HG03342 (cell line): ENCODE measurements around the gene GINS1.
"Not testable (repeated sequence)": the region's sequence is repeated elsewhere in the genome, so short reads cannot be mapped to it uniquely, and the experiment has no call there.

Experiments used
- ATAC-seq: cut with Tn5 transposase; IDR thresholded peaks from one replicate; pipeline ENCODE4 v1.9.1; 2021; ENCODE audit warnings: mild to moderate bottlenecking, moderate library complexity; ENCODE audit not compliant: unreplicated experiment

The GINS1 gene

DNA sequence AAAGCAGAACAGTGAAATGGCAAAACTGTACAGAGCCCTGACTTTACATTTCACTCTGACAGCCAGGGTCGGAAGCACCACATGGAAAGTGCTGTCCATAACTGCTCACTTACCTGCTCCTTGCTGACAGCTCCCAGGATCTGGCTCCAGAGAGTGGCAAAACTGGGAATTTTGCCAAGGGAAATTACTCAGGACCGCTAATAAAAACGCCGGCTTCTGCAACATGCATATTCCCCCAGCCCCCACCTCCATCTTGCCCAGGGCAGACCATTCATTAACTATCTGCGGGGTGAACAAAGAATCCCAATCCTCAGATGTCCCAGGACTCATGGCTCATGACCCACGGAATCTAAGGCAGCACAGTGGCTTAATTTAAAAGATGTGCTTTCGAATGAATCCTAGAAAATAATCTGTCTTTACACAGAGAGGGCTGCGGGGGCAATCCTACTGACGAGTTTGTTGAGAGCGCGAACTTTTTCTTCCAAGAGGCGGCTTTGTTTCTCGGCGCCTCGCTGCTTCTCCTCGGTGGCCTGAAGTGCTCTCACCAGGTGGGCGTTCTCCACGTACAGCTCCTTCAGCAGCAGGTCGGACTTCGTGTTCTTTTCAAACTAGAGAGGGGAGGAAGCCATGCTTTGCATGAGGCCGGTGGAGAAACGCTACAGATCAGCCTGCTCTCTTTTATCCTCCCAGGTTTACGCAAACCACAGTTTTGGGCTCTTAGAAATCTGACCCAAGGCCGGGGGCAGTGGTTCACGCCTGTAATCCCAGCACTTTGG lies 45.8 kb downstream of the GINS1 start:
- no peak for ATAC-seq

DNA sequence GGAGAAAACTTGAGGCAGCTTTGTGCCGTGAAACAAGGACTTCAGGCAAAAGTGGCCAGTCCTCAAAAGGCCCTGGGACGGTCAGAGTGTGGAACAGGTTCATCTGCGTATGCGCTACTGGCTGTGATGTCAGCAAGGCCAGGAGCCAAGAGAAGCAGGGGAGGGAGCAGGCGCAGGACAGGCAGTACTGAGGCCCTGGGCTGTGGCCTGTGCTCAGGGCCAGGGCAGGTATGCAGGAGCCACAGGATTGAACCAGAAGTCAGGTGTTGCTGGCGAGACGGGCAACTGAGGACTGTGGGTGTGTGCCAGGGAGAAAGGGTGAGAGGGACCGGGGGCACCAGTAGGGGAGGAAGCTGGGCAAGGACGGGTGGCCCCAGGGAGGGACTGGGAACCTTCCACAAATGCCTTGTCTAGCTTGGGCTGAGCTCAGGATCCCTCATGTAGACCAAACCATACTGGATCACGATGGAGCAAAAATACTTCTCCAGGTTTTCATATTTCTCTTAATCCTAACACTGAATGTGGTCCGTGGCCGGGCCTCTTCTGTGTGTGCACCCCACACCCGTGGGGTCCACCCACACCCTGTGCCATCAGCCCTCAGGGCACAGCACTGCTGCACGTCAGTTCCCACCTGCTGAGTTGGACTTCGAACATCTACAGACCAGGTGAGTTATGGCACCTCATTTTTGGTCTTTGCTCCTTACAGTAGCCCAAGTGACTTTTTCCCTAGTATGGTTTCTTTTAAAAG lies 46.9 kb downstream of the GINS1 start:
- no peak for ATAC-seq

DNA sequence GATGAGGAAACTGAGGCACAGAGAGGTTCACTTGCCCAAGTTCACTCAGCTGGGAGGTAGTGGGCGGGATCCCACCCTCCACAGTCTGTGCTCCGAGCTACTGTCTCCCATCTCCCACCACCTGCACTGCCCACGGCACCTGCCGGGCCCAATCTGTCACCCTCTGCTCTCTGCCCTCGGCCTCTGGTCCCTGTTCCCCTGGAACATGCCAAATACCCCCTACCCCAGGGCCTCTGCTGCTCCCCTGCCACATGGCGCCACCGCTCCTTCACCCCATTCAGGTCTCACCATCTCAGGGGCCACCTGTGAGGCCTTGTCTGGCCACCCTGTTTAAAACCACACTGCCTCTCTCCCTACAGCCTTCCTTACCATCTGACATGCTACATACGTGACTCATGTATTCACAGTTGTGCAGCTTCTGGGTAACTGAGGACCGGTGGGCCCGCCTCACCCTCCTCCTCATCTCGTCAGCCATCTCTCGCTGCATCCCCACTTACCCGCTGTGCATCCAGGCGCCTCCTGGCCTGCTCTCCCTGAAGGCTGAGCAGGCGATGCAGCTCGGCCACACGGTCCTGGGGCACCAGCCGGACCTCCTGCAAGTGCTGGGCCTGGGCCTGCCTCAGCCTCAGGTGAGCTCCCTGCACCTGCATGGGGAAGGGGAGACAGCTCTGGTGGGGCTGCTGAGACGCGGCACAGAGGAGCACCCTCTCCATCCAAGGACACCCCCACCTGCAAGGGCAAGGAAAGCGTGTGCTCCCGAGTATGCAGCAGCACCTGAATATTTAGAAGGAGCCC lies 50.6 kb downstream of the GINS1 start:
- no peak for ATAC-seq

DNA sequence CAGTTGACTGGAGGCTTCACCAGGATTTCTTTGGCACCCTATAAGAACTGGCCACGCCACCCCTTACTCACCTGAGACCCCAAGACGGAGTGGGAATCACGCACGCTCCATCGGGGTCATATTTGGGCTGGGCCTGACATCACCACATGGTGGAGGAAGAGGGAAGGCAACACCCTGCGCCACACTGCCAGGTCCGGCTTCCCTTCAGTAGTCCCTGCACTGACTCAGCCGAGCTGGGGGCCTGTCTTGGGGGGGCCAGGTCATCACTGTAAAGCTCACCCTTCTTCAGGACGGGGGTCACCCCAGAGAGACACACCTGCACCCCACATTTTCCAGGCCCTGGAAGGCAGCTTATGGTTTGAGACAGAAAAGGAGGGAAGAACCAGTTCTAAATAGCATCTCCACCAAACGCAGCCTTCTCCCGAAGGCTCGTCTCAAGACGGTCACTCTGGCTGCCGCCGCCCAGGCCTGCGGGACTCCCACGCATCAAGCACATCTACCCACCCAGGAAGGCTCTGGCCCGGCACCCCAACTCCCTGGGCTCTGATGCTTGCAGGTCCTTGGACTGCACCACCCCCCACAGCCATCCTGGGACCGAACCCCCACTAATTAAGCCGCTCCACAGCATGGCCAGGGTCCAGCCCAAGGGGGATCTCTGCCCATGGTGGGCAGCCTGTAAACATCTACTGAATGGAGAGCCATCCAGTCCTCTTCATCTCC lies 51.8 kb downstream of the GINS1 start:
- ATAC-seq: no peak

DNA sequence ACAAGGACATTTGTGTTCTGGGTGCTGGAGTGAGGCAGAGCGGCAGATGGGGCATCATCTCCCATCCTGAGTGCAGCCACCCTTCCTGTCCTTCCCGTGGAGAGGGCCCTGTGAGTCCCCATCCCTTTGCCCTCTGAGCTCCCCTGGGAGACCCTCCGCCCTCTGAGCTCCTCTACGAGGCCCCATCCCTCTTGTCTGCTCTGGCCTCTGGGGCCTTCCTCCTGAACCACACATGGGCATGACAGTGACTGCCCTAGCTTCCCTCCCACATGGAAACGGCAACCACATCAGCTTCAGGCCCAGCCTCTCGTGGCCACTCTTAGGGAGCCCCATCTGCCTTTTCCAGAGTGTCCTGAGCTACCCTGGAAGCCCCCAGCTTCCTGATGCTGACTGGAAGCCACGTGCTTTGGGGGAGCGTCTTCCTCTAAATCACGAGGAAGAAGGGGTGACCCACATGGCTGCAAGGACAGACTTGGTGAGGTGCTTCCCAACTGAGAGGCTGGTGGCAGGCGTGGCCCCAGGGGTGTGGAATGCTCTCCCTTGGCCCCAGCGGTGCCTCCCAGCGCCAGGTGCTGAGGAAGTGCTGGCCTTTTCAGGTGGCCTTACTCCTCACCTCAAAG lies 52.6 kb downstream of the GINS1 start:
- no peak for ATAC-seq

DNA sequence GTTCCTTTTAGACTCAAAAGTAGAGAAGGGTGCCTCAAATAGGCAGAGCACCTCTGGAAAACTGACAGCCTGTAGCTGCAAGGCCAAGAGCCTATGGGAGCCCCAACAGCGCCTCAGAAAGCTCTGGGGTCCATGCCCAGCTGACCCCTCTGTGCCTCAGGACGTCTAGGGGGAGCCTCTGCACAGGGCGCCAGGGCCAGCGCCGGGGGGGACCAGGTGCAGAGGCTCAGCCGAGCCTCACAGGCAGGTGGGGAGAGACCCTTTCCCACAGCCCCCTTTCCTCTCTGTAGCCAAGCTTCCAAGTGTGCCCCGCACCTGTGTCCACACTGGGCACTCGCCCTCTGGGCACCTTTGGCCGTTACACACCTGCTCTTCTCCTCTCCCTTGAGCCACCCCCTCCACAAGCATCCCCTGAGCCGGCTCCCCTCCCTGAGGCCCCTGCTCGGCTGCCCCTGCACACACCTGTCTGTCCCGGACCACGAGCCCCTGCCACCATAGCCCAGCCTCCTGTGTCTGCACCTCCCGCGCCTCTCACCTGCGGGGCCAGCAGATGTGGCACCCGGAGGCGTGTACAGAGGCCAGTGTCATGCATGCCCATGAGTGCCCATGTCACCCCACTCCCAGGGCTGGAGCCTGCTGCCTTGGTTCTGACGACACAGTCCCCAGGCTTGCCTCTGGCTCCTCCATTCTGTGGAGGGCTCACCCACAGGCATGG lies 53.2 kb downstream of the GINS1 start:
- no peak for ATAC-seq

DNA sequence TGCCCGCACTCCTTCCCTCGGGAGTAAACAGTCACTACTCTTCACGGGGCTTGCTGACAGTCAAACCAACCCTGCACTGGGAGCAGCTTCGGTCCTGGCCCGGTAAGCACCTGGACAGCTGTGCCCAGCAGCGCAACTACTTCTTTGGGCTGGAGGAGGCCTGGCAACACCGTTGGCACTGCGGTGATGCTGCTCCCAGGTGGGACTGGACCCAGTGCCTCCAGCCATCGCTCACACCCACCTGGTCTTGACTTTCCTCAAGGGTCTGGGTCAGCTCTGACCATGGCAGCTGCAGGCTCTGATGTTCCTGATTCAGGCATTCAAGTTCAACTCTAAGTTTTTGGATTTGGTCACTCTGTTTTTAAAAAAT lies 53.8 kb downstream of the GINS1 start:
- no peak for ATAC-seq

DNA sequence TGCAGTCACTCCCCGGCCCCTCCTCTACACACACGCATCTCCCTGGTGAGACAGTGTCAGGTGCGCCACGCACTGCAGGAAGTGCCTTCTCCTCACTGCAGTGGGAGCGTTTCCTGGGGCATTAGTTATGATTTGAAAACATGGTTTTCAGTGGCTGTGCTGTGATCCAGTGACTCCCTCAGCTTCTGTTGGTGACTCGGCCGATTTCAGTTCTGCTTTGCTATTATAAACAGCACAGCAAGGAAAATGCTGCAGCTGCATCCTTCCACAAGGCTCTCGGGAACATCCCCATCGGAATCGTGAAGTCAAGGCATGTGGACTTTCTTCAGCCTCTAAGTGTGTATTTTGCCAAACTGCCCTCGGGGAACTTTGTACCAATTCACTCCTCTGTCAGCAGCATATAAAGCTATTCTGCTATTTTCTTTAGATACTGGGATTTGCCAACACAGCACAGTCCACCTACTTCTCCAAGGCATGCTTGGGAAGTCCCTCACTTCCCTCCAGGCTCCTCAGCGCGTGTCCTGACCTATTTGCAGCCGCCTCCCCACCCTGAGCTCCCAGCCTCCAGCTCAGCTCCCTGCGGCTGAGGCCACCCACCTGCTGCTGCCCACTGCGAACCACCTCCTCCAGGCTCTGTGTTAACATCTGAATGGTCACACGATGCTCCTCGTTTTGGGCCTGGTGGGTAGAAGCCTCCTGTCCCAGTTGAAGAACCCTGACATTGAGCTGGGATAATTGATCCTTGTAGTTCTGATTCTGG lies 54.5 kb downstream of the GINS1 start:
- ATAC-seq: no peak

DNA sequence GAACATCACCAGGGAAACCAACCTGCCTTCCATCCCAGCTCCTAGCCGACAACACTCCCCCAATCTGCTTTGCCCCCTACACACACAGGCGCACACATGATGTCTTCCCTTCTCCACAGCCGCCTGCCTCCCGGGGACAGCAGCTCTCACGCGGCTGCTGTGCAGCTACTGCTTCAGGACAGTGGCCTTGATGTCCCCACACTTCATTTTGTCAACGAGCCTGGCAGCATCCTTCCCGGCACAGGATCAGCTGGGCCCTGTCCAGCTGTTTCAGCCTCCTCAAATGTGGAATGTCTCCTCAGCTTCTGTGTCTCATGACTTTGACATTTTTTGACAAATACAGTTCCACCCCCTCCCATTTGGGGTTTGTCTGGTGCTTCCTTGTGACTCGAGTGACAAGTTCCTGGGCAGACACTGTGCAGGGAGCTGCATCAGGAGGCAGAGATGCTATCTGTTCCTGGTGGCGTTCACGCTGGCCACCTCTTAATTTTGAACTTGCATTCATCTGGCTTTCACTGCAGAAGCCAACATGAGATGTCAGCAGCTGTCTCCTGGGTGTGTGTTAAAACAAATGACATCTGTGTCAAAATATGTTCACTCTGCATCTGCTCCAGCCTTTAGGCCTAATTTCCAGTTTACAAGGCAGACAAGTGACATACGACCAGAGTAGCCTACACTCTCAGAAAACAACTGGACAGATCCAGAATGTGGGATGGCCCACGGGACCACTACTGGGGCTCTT lies 57.2 kb downstream of the GINS1 start:
- no peak for ATAC-seq

DNA sequence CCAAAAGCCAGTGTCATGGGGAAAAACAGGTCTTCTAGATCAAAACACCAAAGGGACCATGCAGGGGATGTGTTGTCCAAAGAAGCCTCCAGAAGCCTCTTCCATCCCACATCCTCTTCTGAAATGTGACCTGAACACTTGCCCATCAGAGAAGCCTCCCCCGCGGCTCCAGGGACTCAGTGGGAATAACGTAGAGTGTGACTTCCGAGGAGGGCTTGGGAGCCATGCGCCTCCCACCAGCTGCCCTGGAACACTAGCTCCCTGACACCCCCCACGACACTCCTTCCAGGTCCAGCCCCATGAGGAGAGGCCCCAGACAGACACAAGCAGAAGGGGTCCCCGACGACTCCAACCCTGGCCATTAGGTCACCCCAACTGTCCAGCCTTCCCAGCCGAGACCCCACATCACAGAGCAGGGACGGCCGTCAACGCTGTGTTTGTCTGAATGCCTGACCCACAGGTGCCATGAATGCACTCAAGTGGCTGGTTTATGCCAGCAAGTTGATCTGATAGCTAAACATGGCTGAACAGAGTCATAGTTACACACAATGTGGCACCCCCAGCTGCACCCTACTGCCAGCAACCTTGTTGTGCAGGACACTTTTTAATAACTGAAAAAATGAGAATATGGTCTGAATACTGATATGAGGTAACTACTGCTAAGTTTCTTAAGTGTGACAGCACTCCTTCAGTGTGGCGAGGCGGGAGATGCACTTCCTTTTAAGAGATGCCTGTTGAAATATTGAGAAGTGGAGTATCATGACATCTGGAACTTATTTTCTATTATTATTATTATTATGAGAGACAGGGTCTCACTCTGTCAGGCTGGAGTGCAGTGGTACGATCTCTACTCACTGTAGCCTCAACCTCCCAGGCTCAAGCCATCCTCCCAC lies 58.0 kb downstream of the GINS1 start:
- no peak for ATAC-seq

DNA sequence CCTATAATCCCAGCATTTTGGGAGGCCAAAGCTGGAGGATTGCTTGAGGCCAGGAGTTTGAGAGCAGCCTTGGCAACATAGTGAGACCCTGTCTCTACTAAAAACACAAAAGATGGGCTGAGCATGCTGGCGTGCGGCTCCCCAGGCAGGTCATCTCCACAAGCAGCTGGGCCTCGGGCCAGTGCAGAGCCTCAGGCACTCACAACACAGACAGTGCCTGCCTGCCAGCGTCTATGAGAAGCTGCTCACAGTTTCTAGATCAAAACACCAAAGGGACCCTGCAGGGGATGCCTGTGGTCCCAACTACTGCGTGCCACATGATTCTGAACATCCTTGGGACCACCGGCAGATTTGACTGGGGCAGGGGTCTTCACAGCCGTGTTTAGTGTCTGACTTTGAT lies 59.4 kb downstream of the GINS1 start:
- ATAC-seq: no peak

DNA sequence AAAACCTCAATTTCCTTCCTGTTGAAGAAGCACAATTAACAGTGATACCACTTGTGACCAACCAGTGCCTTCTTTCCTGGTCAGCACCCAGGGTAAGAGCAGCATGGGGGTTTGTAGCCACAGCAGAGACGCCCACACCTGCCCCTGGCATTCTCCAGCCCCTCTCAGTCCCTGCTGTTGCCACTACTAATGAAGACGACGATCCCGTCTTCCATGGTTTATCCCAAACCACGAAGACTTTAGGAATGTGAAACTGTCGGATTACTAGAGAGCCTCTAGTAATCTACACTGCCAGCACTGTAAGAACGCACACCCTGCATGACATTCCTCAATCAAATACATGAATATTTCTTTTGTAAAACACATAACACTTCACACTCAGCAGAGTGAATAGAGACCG lies 60.0 kb downstream of the GINS1 start:
- no peak for ATAC-seq

DNA sequence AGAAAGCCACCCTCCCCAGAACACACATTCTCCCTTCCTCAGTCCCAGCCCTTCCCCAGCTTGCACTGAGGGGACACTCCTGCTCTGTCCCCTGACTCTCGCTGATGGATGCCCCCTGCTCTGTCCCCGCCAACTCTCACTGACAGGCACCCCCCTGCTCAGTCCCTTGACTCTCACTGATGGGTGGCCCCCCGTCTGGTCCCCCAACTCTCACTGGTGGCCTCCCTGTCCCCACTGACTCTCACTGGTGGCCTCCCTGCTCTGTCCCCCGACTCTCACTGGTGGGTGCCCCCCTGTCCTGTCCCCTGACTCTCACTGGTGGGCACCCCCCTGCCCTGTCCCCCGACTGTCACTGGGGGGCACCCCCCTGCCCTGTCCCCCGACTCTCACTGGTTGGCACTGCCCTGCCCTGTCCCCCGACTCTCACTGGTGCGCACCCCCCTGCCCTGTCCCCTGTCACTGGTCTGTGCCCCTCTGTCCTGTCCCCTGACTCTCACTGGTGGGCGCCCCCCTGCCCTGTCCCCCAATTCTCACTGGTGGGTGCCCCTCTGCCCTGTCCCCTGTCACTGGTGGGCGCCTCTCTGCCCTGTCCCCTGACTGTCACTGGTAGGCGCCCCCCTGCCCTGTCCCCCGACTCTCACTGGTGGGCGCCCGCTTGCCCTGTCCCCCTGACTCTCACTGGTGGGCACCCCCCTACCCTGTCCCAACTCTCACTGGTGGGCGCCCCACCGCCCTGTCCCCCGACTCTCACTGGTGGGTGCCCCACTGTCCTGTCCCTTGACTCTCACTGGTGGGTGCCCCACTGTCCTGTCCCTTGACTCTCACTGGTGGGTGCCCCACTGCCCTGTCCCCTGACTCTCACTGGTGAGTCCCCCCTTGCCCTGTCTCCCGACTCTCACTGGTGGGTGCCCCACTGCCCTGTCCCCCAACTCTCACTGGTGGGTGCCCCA lies 60.9 kb downstream of the GINS1 start:
- no peak for ATAC-seq

DNA sequence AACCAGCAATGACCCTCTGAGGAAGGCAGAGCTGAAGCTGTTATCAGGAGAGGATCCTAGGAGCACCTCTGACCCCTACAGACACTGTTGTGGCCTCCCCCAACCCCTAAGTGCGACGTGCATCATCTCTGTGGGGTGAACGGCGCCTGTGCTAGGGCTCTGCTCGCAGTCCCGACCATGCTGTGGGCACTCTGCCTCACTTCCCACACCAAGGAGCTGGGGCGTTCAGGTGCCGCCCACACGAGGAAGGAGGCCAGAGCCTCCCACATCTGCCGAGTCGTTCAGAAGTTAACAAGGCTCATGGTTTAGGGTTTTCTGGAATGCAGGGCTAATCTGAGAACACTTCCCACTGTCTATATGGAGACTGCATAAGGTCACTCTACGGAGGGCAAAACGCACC lies 62.1 kb downstream of the GINS1 start:
- no peak for ATAC-seq

DNA sequence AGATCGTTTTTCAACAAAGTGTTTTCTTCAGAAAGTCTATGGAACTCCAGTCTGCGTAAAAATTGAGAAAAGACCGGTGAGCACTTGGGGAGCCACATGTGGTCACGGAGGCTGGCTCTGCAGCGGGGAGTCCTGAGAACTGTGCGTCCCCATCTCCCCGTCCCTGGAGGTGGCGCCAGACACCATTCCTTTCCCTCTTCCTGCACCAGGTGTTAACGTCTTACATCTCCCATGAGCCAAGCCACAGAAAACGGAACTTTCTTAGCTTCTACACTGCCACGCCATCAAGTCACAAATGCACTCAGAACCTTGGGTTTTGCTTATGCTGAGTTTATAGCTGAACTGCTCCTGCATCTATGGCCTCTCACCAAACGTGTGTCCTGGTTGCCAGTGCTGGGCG lies 62.6 kb downstream of the GINS1 start:
- ATAC-seq: no peak

DNA sequence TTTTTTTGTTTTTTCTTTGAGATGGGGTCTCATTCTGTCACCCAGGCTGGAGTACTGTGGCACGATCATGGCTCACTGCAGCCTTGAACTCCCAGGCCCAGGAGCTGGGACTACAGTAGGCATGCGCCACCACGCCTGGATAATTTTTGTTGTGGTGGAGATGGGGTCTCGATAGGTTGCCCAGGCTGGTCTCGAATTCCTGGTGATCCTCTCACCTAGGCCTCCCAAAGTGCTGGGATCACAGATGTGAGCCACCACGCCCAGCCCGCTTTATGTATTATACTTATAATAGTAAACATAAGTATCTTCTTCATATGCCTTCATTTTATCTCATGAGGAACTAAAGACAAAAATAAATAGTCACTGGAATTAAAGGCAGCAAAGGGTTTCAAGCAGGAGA lies 63.5 kb downstream of the GINS1 start:
- no peak for ATAC-seq

DNA sequence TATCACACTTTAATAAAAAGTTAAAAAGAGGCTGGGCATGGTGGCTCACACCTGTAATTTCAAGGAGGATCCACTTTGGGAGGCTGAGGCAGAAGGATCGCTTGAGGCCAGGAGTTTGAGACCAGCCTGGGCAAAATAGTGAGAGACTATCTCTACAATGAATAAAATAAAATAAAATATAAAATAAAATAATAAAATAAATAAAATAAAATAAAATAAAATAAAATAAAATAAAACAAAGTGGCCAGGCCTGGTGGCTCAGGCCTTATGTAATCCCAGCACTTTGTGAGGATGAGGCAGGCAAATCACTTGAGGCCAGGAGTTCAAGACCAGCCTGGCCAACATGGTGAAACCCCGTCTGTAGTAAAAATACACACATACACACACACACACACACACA lies 65.8 kb downstream of the GINS1 start:
- ATAC-seq: not testable (repeated sequence)
